Aortic smooth muscle cell (primary cell): Measurements from ENCODE around the gene H2AZ2. TPM values are rescaled to one million over a fixed set of nuclear protein-coding genes. Genes with fewer than 3 reads are reported as not detected.

ENCODE experiments used
- total RNA-seq: library from RNA; depleted of rRNA; stranded (reverse); fragments of >200 nt; gene quantifications from 2 replicates; pipeline ENCODE4 v1.2.3, GENCODE V29; 2014

H2AZ2 gene
- 282 and 302 TPM in 2 replicates for total RNA-seq

GRCh38 chr7:44847920-44848634 lies at the start of gene H2AZ2:
Gene H2AZ2, minus strand, starts transcription at chr7:44848087. Its CDS starts 116 bp downstream, at chr7:44847971.

GRCh38 chr7:44885394-44886317 lies 37.8 kb upstream of the H2AZ2 start, which contains the start of gene PURB:
Gene PURB, minus strand, starts transcription at chr7:44885530. Its CDS starts 182 bp downstream, at chr7:44885348.

GRCh38 chr7:44796504-44797328 lies 51.2 kb downstream of the H2AZ2 start, which contains the start of gene PPIA:
Gene PPIA, plus strand, starts transcription at chr7:44796681. Its CDS starts 44 bp downstream, at chr7:44796725.

Other genes starting within 250 kb of the H2AZ2 start
- 74.4 and 92.9 TPM in 2 replicates for gene OGDH, start 241.5 kb downstream of the H2AZ2 start, total RNA-seq
- gene ZMIZ2, start 99.2 kb downstream of the H2AZ2 start, total RNA-seq: 10.3 and 10.7 TPM in 2 replicates
- 1,369 and 2,769 TPM in 2 replicates for gene PPIA, start 51.4 kb downstream of the H2AZ2 start, total RNA-seq
- 15.7 and 18.0 TPM in 2 replicates for gene PURB, start 37.4 kb upstream of the H2AZ2 start, total RNA-seq
- under 0.01 TPM in 2 replicates for gene MYO1G, start 130.9 kb upstream of the H2AZ2 start, total RNA-seq
- gene CCM2, start 152.1 kb upstream of the H2AZ2 start, total RNA-seq: 45.9 and 56.3 TPM in 2 replicates
- 0.53 and 0.75 TPM in 2 replicates for gene NACAD, start 240.9 kb upstream of the H2AZ2 start, total RNA-seq